Gastroesophageal sphincter (tissue), 4 donors: Measurements from ENCODE around the gene PSAP. TPM values are rescaled to one million over a fixed set of nuclear protein-coding genes. Genes with fewer than 3 reads are reported as not detected.

Experiments
- ATAC-seq: fragments of 150-250 bp; one replicate; pipeline ENCODE4 v1.9.1; 2016; ENCODE audit warnings: mild to moderate bottlenecking, moderate library complexity
- H3K27ac ChIP-seq, 4 donors: fragments of 200-600 bp; sonication (generic) in 3 of 4; 1 replicate in 3 of 4; 2 replicates in 1 of 4; pipeline ENCODE4 v1.5.1; 2016 to 2019
- H3K27me3 ChIP-seq: fragments of 200-600 bp; sonication (generic); one replicate; pipeline ENCODE4 v1.5.1; 2019
- H3K36me3 ChIP-seq, 2 donors: fragments of 200-600 bp; sonication (generic); one replicate each; pipeline ENCODE4 v1.5.1; 2019; ENCODE audit warnings: control low read depth in 1 of 2
- H3K4me1 ChIP-seq, 3 donors: fragments of 200-600 bp; sonication (generic); 1 replicate in 2 of 3; 2 replicates in 1 of 3; pipeline ENCODE4 v1.5.1; 2016 to 2019; ENCODE audit warnings: control low read depth in 2 of 3
- H3K4me3 ChIP-seq, 2 donors: fragments of 200-600 bp; sonication (generic); one replicate each; pipeline ENCODE4 v1.5.1; 2019; ENCODE audit warnings: mild to moderate bottlenecking in 1 of 2, moderate library complexity in 1 of 2
- H3K9me3 ChIP-seq, 3 donors: fragments of 200-600 bp; sonication (generic); one replicate each; pipeline ENCODE4 v1.5.1; 2017 to 2019; ENCODE audit warnings: control low read depth in 2 of 3
- EP300 ChIP-seq: sonication (generic); formaldehyde crosslinking; IDR thresholded peaks from one replicate; pipeline ENCODE4 v1.6.1; 2017; ENCODE audit warnings: antibody characterized with exemption, mild to moderate bottlenecking
- POLR2A ChIP-seq, 2 donors: fragments of 450-650 bp; IDR thresholded peaks; one replicate each; pipeline ENCODE4 v1.6.1; 2017; ENCODE audit warnings: antibody characterized with exemption in 2 of 2, mild to moderate bottlenecking in 2 of 2, moderate library complexity in 1 of 2
- POLR2AphosphoS5 ChIP-seq: sonication (generic); formaldehyde crosslinking; IDR thresholded peaks from one replicate; pipeline ENCODE4 v1.6.1; 2017; ENCODE audit warnings: antibody characterized with exemption
- WGBS, 2 donors: methylation state at CpG; one replicate each; pipeline ENCODE4 v1.1.5; 2018; ENCODE audit warnings: low coverage in 1 of 2; 5-methylcytosine and 5-hydroxymethylcytosine counted together
- total RNA-seq, 4 donors: library from RNA; depleted of rRNA; stranded (reverse); fragments of >200 nt; gene quantifications; one replicate each; pipeline ENCODE4 v1.1.0, GENCODE V29; 2016
- TF ChIP-seq, protein P1 (sequence below), 4 experiments: fragments of 200-600 bp in 2 of 4; fragments of 450-650 bp in 2 of 4; sonication (generic) in 1 of 4; IDR thresholded peaks; one replicate each; pipeline ENCODE4 v1.5.1; 2017 to 2019; ENCODE audit warnings: antibody characterized with exemption in 4 of 4, mild to moderate bottlenecking in 2 of 4, moderate library complexity in 2 of 4

PSAP gene
- total RNA-seq, 4 donors from 2014 or later: 604 to 881 (median 718) TPM

DNA sequence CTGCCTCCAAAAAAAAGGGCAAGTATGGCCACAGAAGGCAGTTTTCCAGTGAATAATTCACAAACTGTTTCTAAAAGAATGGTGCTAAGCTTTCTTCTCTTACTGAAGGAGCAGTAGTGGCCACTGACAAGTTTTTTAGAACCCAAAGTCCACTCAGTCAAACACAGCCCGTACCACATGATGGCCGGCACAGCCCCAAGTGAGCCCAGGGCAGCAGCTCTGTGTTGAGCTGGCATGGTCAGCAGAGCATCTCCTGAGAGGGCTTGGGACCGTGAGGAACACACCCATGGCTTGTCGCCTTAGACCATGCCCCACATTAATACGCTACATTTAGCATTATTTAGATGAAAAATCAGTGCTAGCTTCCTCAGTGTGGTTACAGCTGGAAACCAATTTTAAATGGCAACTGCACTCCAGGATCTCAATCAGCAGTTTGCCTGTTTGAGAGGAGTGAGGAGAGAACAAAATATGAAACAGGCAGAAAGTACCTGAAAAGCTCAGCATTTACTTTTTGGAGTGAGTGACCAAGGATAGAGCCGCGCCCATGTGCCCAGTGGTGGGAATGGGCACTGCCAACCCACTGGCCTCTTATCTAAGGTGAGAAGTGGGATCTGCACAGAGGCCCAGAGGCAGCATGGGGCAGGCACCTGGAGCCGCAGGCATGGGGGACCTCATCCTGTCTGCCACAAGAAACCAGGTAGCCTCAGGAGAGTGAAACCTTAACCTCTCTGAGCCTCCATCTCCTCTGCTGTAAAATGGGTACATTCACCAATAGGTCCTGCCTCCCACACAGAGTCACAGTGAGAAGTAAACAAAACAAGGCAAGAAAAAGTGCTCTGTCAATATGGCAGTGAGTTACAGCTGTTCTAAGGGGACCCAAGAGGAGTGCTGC is 17.4 kb downstream of the PSAP start:
- Histone ChIP-seq H3K36me3 (peaks cover 0 to 53% of the 10 kb centered on the region in 2 donors), H3K4me3 (no peak overlapping the region), H3K27ac (no peak overlapping the region), H3K9me3 (no peaks in the 10 kb centered on the region), H3K27me3 (no peaks in the 10 kb centered on the region), H3K4me1 (peaks cover 5 to 82% (median 29%) of the 10 kb centered on the region in 3 donors)
- TF ChIP-seq, protein P1, sequence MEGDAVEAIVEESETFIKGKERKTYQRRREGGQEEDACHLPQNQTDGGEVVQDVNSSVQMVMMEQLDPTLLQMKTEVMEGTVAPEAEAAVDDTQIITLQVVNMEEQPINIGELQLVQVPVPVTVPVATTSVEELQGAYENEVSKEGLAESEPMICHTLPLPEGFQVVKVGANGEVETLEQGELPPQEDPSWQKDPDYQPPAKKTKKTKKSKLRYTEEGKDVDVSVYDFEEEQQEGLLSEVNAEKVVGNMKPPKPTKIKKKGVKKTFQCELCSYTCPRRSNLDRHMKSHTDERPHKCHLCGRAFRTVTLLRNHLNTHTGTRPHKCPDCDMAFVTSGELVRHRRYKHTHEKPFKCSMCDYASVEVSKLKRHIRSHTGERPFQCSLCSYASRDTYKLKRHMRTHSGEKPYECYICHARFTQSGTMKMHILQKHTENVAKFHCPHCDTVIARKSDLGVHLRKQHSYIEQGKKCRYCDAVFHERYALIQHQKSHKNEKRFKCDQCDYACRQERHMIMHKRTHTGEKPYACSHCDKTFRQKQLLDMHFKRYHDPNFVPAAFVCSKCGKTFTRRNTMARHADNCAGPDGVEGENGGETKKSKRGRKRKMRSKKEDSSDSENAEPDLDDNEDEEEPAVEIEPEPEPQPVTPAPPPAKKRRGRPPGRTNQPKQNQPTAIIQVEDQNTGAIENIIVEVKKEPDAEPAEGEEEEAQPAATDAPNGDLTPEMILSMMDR (IDR thresholded peaks at IDR 0.05): no peak
- TF ChIP-seq POLR2A (IDR thresholded peaks at IDR 0.05): no peak
- TF ChIP-seq POLR2AphosphoS5: no peak
- TF ChIP-seq EP300: no peak
- 90 to 92% methylated on average over 2 to 8 of the region's 8 CpGs for WGBS, 2 donors
- no peak for ATAC-seq

DNA sequence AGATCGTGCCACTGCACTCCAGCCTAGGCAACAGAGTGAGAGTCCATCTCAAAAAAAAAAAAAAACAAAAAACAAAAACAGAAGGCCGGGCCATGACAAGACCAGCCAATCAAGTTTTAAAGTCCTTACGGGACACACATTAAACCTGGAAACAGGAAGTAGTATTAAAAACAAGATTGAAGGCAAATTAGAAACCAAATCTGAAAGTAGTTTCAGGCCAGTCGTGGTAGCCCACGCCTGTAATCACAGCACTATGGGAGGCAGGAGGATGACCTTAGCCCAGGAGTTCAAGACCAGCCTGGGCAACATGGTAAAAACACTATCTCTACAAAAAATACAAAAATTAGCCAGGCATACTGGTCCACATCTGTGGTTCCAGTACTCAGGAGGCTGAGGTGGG is 18.1 kb downstream of the PSAP start:
- no peak for TF ChIP-seq POLR2AphosphoS5
- TF ChIP-seq, protein P1 (IDR thresholded peaks at IDR 0.05): no peak
- TF ChIP-seq POLR2A (IDR thresholded peaks at IDR 0.05): no peak
- TF ChIP-seq EP300: no peak
- Histone ChIP-seq H3K9me3 (no peaks in the 10 kb centered on the region), H3K27ac (no peak overlapping the region), H3K36me3 (peaks cover 0 to 60% of the 10 kb centered on the region in 2 donors), H3K4me1 (peaks cover 5 to 74% (median 21%) of the 10 kb centered on the region in 3 donors), H3K4me3 (no peak overlapping the region), H3K27me3 (no peaks in the 10 kb centered on the region)
- 74% methylated on average over 4 of the region's 5 CpGs; no CpG with 5 or more reads in 1 of the 2 donors for WGBS, 2 donors
- no peak for ATAC-seq

DNA sequence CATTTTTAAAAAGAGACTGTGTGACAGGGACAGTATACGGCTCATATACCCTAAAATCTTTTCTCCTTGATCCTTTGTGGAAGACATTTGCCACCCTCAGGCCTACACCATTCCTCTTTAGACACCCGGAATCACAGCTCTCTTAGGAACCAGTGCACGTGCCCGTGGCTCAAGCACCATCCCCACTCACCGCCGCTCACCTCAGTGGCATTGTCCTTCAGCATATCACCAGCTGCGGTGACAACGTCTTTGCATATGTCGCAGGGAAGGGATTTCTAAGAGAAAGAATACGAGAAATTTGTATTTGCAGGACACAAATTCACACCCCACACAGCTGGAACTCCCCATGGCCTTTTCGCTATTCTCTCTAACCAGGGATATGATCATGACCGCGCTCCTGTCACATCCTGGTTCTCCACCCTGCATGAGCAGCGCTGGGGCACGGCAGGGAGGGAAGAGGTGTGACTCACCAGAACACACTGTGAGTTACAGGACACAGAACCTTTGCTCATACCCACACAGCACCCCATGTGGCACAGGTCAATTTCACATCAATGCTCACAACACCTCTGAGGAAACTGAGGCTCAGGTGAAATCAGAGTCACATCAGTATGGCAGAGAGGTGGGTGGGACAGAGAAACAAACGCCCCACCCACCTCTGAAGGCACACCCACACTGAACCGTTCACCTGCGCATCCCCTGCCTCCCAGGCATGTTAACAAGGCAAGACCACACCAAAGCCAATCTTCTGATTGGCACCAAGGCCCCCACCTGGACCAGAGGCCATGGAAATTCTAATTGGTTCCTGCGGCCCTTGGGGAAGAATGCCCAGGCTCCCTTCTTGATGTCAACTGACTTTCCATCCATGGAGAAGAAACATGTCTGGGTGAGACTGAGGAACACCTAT is 19.2 kb downstream of the PSAP start:
- WGBS, 2 donors: 73 to 93% methylated on average over 3 to 8 of the region's 19 CpGs
- no peak for ATAC-seq
- H3K36me3 ChIP-seq: peaks cover 0 to 71% of the 10 kb centered on the region in 2 donors
- no peak overlapping the region for H3K4me3 ChIP-seq
- no peak for TF ChIP-seq EP300
- no peak overlapping the region for H3K27ac ChIP-seq
- no peaks in the 10 kb centered on the region for H3K9me3 ChIP-seq
- H3K27me3 ChIP-seq: no peaks in the 10 kb centered on the region
- H3K4me1 ChIP-seq: peaks cover 5 to 64% (median 12%) of the 10 kb centered on the region in 3 donors

DNA sequence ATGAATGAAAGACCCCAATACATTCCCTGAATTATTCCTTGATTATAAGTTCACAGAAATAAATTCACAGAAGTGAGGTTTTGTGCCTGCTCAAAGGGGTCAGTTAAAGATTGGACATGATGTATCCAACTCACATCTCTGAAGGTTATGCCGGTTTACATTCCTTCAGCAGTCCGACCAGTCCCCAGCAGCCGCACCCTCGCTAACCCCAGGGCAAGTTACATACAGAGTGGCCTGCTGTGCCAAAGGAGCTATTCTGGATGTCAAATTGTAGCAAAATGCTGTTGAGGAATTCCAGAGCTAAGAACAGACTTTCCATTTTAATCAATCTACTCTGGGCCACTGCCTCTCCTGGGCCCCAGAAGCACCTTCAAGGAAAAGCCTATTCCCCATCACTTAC is 20.3 kb downstream of the PSAP start:
- no peak overlapping the region for H3K27ac ChIP-seq
- H3K9me3 ChIP-seq: no peaks in the 10 kb centered on the region
- peaks cover 0 to 52% (median under 1%) of the 10 kb centered on the region in 3 donors for H3K4me1 ChIP-seq
- no peak for ATAC-seq
- TF ChIP-seq POLR2A (IDR thresholded peaks at IDR 0.05) (no peak), EP300 (no peak), POLR2AphosphoS5 (no peak)
- TF ChIP-seq, protein P1 (IDR thresholded peaks at IDR 0.05): no peak
- H3K27me3 ChIP-seq: no peaks in the 10 kb centered on the region
- 66 to 80% methylated on average over 2 to 4 of the region's 4 CpGs for WGBS, 2 donors
- no peak overlapping the region for H3K4me3 ChIP-seq
- peaks cover 0 to 83% of the 10 kb centered on the region in 2 donors for H3K36me3 ChIP-seq

GRCh38 chr10:71829896-71830295 is 21.2 kb downstream of the PSAP start:
- TF ChIP-seq EP300 (no peak), POLR2AphosphoS5 (no peak), POLR2A (IDR thresholded peaks at IDR 0.05) (no peak)
- TF ChIP-seq, protein P1 (IDR thresholded peaks at IDR 0.05): no peak
- H3K27me3 ChIP-seq: no peaks in the 10 kb centered on the region
- H3K4me1 ChIP-seq: peaks cover 0 to 44% (median 0%) of the 10 kb centered on the region in 3 donors
- no peak overlapping the region for H3K27ac ChIP-seq
- ATAC-seq: no peak
- 87 to 95% methylated on average over 4 to 5 of the region's 5 CpGs for WGBS, 2 donors
- peaks cover 0 to 91% of the 10 kb centered on the region in 2 donors for H3K36me3 ChIP-seq
- no peak overlapping the region for H3K4me3 ChIP-seq
- no peaks in the 10 kb centered on the region for H3K9me3 ChIP-seq
